HFFc6 (cell line): ENCODE data around the gene POLR1H. TPM values are rescaled to one million over a fixed set of nuclear protein-coding genes. Genes with fewer than 3 reads are reported as not detected.
"Not testable (repeated sequence)": the region's sequence is repeated elsewhere in the genome, so short reads cannot be mapped to it uniquely, and the experiment has no call there.

Experiments
- DNase-seq: peaks from one replicate; pipeline ENCODE4 v3.0.0-alpha.2; 2018
- H3K27ac Mint-ChIP-seq: 2 replicates; pipeline ENCODE4 v1.8.0; 2020; ENCODE audit warnings: mild to moderate bottlenecking, mixed read lengths
- H3K27me3 Mint-ChIP-seq: 2 replicates; pipeline ENCODE4 v1.8.0; 2021; ENCODE audit warnings: mild to moderate bottlenecking, moderate library complexity, mixed read lengths; ENCODE audit not compliant: insufficient read depth
- H3K36me3 Mint-ChIP-seq: 2 replicates; pipeline ENCODE4 v1.8.0; 2021; ENCODE audit warnings: low read depth, mixed read lengths
- H3K4me1 Mint-ChIP-seq: 2 replicates; pipeline ENCODE4 v1.8.0; 2020; ENCODE audit warnings: low read depth, mixed read lengths
- H3K4me3 Mint-ChIP-seq: 2 replicates; pipeline ENCODE4 v1.8.0; 2020; ENCODE audit warnings: mild to moderate bottlenecking, moderate library complexity, mixed read lengths
- H3K9me3 Mint-ChIP-seq: 2 replicates; pipeline ENCODE4 v1.8.0; 2020; ENCODE audit warnings: mild to moderate bottlenecking, mixed read lengths
- long read RNA-seq: library from polyadenylated mRNA; unstranded; transcript quantifications from one replicate; pipeline ENCODE4 v2.0.0, GENCODE V29; 2019
- total RNA-seq, 6 experiments: library from RNA; stranded (reverse); fragmentation: NEBNext Ultra II Directional; extraction: Animal tissue kit (Norgen Biotek cat#: 25700); gene quantifications; 2 replicates in 1 of 6; 3 replicates in 5 of 6; pipeline ENCODE4 v1.2.3, GENCODE V29; 2021
- TF ChIP-seq, protein P1 (sequence below): fragments of 200-600 bp; sonication (generic); IDR thresholded peaks from 2 replicates; pipeline ENCODE4 v1.5.0; 2021; ENCODE audit warnings: antibody characterized with exemption, mild to moderate bottlenecking

POLR1H gene
- 10 to 100 TPM; 18.6 to 28.3 (median 23.9) TPM for total RNA-seq
- long read RNA-seq, transcript ZNRD1-202 (5 exons, 743 nt) = minor isoform, 7 of 30 reads
- long read RNA-seq, transcript ZNRD1-201 (4 exons, 864 nt) = major isoform, 16 of 30 reads
- long read RNA-seq, partial matches to known transcripts = 2 of 30 reads
- long read RNA-seq, other reads (novel, unspliced or antisense) = 2 of 30 reads

GRCh38 chr6:30061092-30061857, at the start of gene POLR1H:
POLR1H (plus strand) TSS chr6:30061265; CDS start chr6:30061525, 260 bp downstream.
- TF ChIP-seq, protein P1, sequence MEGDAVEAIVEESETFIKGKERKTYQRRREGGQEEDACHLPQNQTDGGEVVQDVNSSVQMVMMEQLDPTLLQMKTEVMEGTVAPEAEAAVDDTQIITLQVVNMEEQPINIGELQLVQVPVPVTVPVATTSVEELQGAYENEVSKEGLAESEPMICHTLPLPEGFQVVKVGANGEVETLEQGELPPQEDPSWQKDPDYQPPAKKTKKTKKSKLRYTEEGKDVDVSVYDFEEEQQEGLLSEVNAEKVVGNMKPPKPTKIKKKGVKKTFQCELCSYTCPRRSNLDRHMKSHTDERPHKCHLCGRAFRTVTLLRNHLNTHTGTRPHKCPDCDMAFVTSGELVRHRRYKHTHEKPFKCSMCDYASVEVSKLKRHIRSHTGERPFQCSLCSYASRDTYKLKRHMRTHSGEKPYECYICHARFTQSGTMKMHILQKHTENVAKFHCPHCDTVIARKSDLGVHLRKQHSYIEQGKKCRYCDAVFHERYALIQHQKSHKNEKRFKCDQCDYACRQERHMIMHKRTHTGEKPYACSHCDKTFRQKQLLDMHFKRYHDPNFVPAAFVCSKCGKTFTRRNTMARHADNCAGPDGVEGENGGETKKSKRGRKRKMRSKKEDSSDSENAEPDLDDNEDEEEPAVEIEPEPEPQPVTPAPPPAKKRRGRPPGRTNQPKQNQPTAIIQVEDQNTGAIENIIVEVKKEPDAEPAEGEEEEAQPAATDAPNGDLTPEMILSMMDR = no peak
- H3K9me3 Mint-ChIP-seq = no peaks in the 10 kb centered on the region
- peak within 1 kb of the TSS; percentile 98 for H3K4me3 Mint-ChIP-seq
- H3K27ac Mint-ChIP-seq = peak within 1 kb of the TSS; percentile 95
- peaks cover 4% of the 10 kb centered on the region for H3K27me3 Mint-ChIP-seq
- peaks cover 45% of the 10 kb centered on the region for H3K4me1 Mint-ChIP-seq
- peaks cover 22% of the 10 kb centered on the region for H3K36me3 Mint-ChIP-seq
- DNase-seq = peak; percentile 94

DNA sequence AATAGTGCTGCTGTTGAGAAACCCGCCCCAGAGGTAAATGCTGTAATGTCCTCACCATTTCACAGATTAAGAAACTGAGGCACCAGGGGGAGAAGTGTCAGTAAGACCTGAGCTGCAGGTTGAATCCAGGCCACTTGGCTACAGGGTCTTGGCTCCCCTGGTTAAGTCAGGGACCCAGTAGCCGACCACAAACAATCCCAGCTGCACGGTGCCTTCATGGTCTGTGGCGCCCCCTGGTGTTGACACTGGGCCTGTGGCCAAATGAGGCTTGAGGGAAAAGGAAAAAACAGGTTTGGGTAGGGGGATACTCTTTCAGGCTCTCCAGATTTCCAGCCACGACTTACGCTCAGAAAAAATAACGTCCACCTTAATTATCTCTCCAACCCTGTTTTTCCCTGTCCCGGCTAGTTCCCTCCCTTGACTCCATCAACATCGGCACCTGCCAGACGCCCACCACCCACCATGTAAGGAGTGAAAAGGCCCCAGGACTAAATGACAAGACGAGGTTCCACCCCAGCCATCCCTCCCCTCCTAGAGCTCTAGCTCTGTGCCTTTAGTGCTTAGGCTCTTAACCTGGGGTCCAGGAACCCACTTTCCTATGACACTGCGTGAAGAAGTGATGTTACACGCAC, 47.7 kb upstream of the POLR1H start:
- TF ChIP-seq, protein P1 = peak; percentile 91
- Mint-ChIP-seq H3K36me3 (no peaks in the 10 kb centered on the region; the same call in 1 of the 2 replicates), H3K27me3 (peaks cover 4% of the 10 kb centered on the region; the same call in 1 of the 2 replicates), H3K27ac (no peak overlapping the region), H3K4me3 (no peak overlapping the region), H3K9me3 (no peaks in the 10 kb centered on the region), H3K4me1 (no peaks in the 10 kb centered on the region)
- DNase-seq = no peak

DNA sequence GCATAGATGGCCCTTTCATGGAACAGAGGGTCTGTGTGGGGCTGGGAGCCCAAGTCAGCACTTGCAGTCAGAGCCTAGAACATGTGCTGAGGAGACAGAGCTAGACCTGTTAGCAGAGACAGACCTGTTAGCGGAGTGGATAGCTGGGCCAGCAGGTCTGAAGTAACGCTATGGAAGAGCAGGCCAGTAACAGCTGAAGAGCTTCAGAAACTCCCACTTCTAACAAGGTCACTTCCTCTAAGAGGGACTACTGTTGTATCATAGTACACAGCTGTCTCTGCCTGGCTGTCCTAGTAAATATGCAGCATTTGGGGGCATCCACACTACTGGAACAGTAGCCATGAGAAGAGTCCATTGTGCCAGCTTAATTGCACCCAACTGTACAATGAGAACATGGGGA, 41.2 kb upstream of the POLR1H start:
- Mint-ChIP-seq H3K27me3 (no peaks in the 10 kb centered on the region; the same call in none of the 2 replicates), H3K27ac (no peak overlapping the region), H3K4me1 (no peaks in the 10 kb centered on the region), H3K9me3 (no peaks in the 10 kb centered on the region), H3K36me3 (no peaks in the 10 kb centered on the region), H3K4me3 (no peak overlapping the region)
- no peak for DNase-seq
- TF ChIP-seq, protein P1 = no peak

- H3K27me3 Mint-ChIP-seq = no peaks in the 10 kb centered on the region; the same call in none of the 2 replicates
- H3K27ac Mint-ChIP-seq = no peak overlapping the region
These were observed 40.4 kb upstream of the POLR1H start for GRCh38 chr6:30020626-30021025.

GRCh38 chr6:30022189-30022588, 38.9 kb upstream of the POLR1H start:
- DNase-seq = no peak
- Mint-ChIP-seq H3K4me3 (no peak overlapping the region), H3K4me1 (no peaks in the 10 kb centered on the region), H3K27ac (no peak overlapping the region), H3K9me3 (no peaks in the 10 kb centered on the region), H3K27me3 (no peaks in the 10 kb centered on the region; the same call in none of the 2 replicates), H3K36me3 (no peaks in the 10 kb centered on the region)
- TF ChIP-seq, protein P1 = no peak

More at GRCh38 chr6:30020626-30021025, 40.4 kb upstream of the POLR1H start:
- H3K36me3 Mint-ChIP-seq = no peaks in the 10 kb centered on the region
- TF ChIP-seq, protein P1 = no peak
- no peak for DNase-seq
- no peaks in the 10 kb centered on the region for H3K4me1 Mint-ChIP-seq
- H3K9me3 Mint-ChIP-seq = no peaks in the 10 kb centered on the region
- H3K4me3 Mint-ChIP-seq = no peak overlapping the region

DNA sequence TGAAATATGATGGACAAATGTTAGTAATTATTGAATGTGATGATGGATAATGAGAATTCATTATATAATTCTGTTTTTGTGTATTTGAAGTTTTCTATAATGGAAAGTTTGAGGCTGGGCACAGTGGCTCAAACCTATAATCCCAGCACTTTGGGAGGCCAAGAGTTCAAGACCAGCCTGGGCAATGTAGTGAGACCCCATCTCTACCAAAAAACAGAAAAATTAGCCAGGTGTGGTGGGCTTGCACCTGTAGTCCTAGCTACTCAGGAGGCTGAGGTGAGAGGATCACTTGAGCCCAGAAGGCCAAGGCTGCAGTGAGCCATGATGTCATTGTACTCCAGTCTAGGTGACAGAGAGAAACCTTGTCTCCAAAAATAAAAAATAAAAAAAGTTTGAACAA, 38.4 kb upstream of the POLR1H start:
- H3K27me3 Mint-ChIP-seq, H3K36me3 Mint-ChIP-seq, H3K27ac Mint-ChIP-seq, H3K4me3 Mint-ChIP-seq, H3K4me1 Mint-ChIP-seq, DNase-seq, H3K9me3 Mint-ChIP-seq: not testable (repeated sequence)
